H9 (cell line): ENCODE data around the gene PTGES2. TPM values are rescaled to one million over a fixed set of nuclear protein-coding genes. Genes with fewer than 3 reads are reported as not detected.

Source experiments
- DNase-seq: peaks from one replicate; pipeline ENCODE4 v3.0.0-alpha.2; 2017
- H2AFZ ChIP-seq: one replicate; pipeline ENCODE4 v1.6.1; 2013; ENCODE audit warnings: mild to moderate bottlenecking, low read length, control low read depth, moderate library complexity
- H2AK5ac ChIP-seq: 2 replicates; pipeline ENCODE4 v1.6.1; 2013; ENCODE audit warnings: low read length, control low read depth, mixed read lengths; ENCODE audit not compliant: insufficient read length
- H2BK120ac ChIP-seq: one replicate; pipeline ENCODE4 v1.6.1; 2013; ENCODE audit warnings: low read depth, mild to moderate bottlenecking, low read length, control low read depth, inconsistent platforms; ENCODE audit not compliant: poor library complexity, severe bottlenecking
- H2BK12ac ChIP-seq: 2 replicates; pipeline ENCODE4 v1.6.1; 2013; ENCODE audit warnings: low read length, control low read depth, mixed read lengths, low read depth; ENCODE audit not compliant: insufficient read length
- H2BK15ac ChIP-seq: 2 replicates; pipeline ENCODE4 v1.6.1; 2013; ENCODE audit warnings: low read depth, low read length, control low read depth
- H2BK20ac ChIP-seq: one replicate; pipeline ENCODE4 v1.6.1; 2013; ENCODE audit warnings: low read depth, mild to moderate bottlenecking, low read length, control low read depth, inconsistent platforms; ENCODE audit not compliant: poor library complexity, severe bottlenecking
- H2BK5ac ChIP-seq: 2 replicates; pipeline ENCODE4 v1.6.1; 2013; ENCODE audit warnings: low read length, control low read depth, mixed read lengths; ENCODE audit not compliant: insufficient read length
- H3K14ac ChIP-seq: 2 replicates; pipeline ENCODE4 v1.6.1; 2013; ENCODE audit warnings: low read length, control low read depth; ENCODE audit not compliant: insufficient read depth
- H3K18ac ChIP-seq: 2 replicates; pipeline ENCODE4 v1.6.1; 2013; ENCODE audit warnings: low read depth, mild to moderate bottlenecking, mixed read lengths, low read length, control low read depth; ENCODE audit not compliant: insufficient read length
- H3K23ac ChIP-seq: 2 replicates; pipeline ENCODE4 v1.6.1; 2013; ENCODE audit warnings: low read length, control low read depth, mixed read lengths, low read depth; ENCODE audit not compliant: insufficient read length
- H3K23me2 ChIP-seq: 2 replicates; pipeline ENCODE4 v1.6.1; 2013; ENCODE audit warnings: low read depth, mild to moderate bottlenecking, mixed read lengths, low read length, control low read depth; ENCODE audit not compliant: insufficient read length, poor library complexity, severe bottlenecking
- H3K27ac ChIP-seq: 2 replicates; pipeline ENCODE4 v1.5.1; 2013; ENCODE audit warnings: low read length, control low read depth, mixed read lengths, low read depth; ENCODE audit not compliant: insufficient read length
- H3K27me3 ChIP-seq: 2 replicates; pipeline ENCODE4 v1.6.1; 2013; ENCODE audit warnings: low read length, control low read depth, inconsistent platforms; ENCODE audit not compliant: insufficient read depth
- H3K4ac ChIP-seq: 2 replicates; pipeline ENCODE4 v1.6.1; 2013; ENCODE audit warnings: low read depth, mild to moderate bottlenecking, control low read depth, inconsistent platforms, low read length, moderate library complexity
- H3K4me1 ChIP-seq: 2 replicates; pipeline ENCODE4 v1.6.1; 2013; ENCODE audit warnings: low read length, control low read depth, inconsistent platforms; ENCODE audit not compliant: insufficient read depth
- H3K4me2 ChIP-seq: 2 replicates; pipeline ENCODE4 v1.6.1; 2013; ENCODE audit warnings: low read length, control low read depth, mixed read lengths; ENCODE audit not compliant: insufficient read length, insufficient read depth
- H3K56ac ChIP-seq: 2 replicates; pipeline ENCODE4 v1.6.1; 2013; ENCODE audit warnings: low read depth, mild to moderate bottlenecking, mixed read lengths, low read length, control low read depth; ENCODE audit not compliant: insufficient read length
- H3K79me1 ChIP-seq: 2 replicates; pipeline ENCODE4 v1.6.1; 2013; ENCODE audit warnings: low read depth, mild to moderate bottlenecking, moderate library complexity, low read length, control low read depth, inconsistent platforms; ENCODE audit not compliant: insufficient read depth, poor library complexity, severe bottlenecking
- H3K79me2 ChIP-seq: 2 replicates; pipeline ENCODE4 v1.6.1; 2013; ENCODE audit warnings: low read length, control low read depth, inconsistent platforms; ENCODE audit not compliant: insufficient read depth
- H3K9ac ChIP-seq: 2 replicates; pipeline ENCODE4 v1.6.1; 2013; ENCODE audit warnings: low read length, control low read depth, mixed read lengths; ENCODE audit not compliant: insufficient read length; ENCODE audit errors: extremely low read depth
- H3K9me3 ChIP-seq: one replicate; pipeline ENCODE4 v1.6.1; 2013; ENCODE audit warnings: low read depth, low read length, inconsistent platforms; ENCODE audit not compliant: control insufficient read depth
- H3T11ph ChIP-seq: one replicate; pipeline ENCODE4 v1.6.1; 2013; ENCODE audit warnings: mild to moderate bottlenecking, low read length, control low read depth, inconsistent platforms
- H4K20me1 ChIP-seq: one replicate; pipeline ENCODE4 v1.6.1; 2013; ENCODE audit not compliant: control insufficient read depth, insufficient read length, insufficient read depth
- H4K5ac ChIP-seq: 2 replicates; pipeline ENCODE4 v1.6.1; 2013; ENCODE audit warnings: low read depth, mild to moderate bottlenecking, mixed read lengths, low read length, control low read depth; ENCODE audit not compliant: insufficient read length
- H4K8ac ChIP-seq: replicated peaks from 2 replicates; pipeline ENCODE4 v1.6.1; 2013; ENCODE audit warnings: low read length, control low read depth, mixed read lengths, low read depth; ENCODE audit not compliant: insufficient read length
- H4K91ac ChIP-seq: 2 replicates; pipeline ENCODE4 v1.6.1; 2013; ENCODE audit warnings: low read depth, mild to moderate bottlenecking, moderate library complexity, mixed read lengths, low read length, control low read depth; ENCODE audit not compliant: insufficient read length
- H3K27ac Mint-ChIP-seq, 3 experiments: 2 replicates in 2 of 3; 3 replicates in 1 of 3; pipeline ENCODE4 v1.8.0; 2020 to 2021; ENCODE audit warnings: mixed read lengths in 3 of 3, mild to moderate bottlenecking in 1 of 3, moderate library complexity in 1 of 3
- H3K27me3 Mint-ChIP-seq: 2 replicates; pipeline ENCODE4 v1.8.0; 2021; ENCODE audit warnings: low read depth, mild to moderate bottlenecking, moderate library complexity, mixed read lengths
- H3K36me3 Mint-ChIP-seq, 3 experiments: 2 replicates in 2 of 3; 3 replicates in 1 of 3; pipeline ENCODE4 v1.8.0; 2020 to 2021; ENCODE audit warnings: low read depth in 3 of 3, mixed read lengths in 3 of 3; ENCODE audit not compliant: insufficient read depth in 1 of 3
- H3K4me1 Mint-ChIP-seq, 2 experiments: 2 replicates each; pipeline ENCODE4 v1.8.0; 2020; ENCODE audit warnings: mixed read lengths in 2 of 2
- H3K4me3 Mint-ChIP-seq, 2 experiments: 2 replicates in 1 of 2; 3 replicates in 1 of 2; pipeline ENCODE4 v1.8.0; 2020 to 2021; ENCODE audit warnings: mild to moderate bottlenecking in 2 of 2, mixed read lengths in 2 of 2, moderate library complexity in 1 of 2
- H3K9me3 Mint-ChIP-seq, 2 experiments: 2 replicates in 1 of 2; 3 replicates in 1 of 2; pipeline ENCODE4 v1.8.0; 2020; ENCODE audit warnings: mild to moderate bottlenecking in 2 of 2, mixed read lengths in 2 of 2, moderate library complexity in 1 of 2
- WGBS: extraction: QIAGEN DNeasy Blood & Tissue Kit; methylation state at CpG from one replicate; pipeline ENCODE4 v1.1.7; 2013; ENCODE audit warnings: missing lambda C conversion rate, low lambda C conversion rate, mixed read lengths; ENCODE audit not compliant: insufficient read length; ENCODE audit errors: extremely low coverage; 5-methylcytosine and 5-hydroxymethylcytosine counted together
- total RNA-seq: library from RNA; stranded (reverse); gene quantifications from 2 replicates; pipeline ENCODE4 v1.2.1, GENCODE V29; 2021
- TF ChIP-seq, protein P1 (sequence below): fragments of 200-600 bp; sonication (generic); conservative IDR thresholded peaks from 3 replicates; pipeline ENCODE4 v1.8.0; 2021; ENCODE audit warnings: antibody characterized with exemption, mild to moderate bottlenecking

PTGES2 gene
- total RNA-seq, 1 experiment from 2014 or later, result 63.9 TPM

DNA sequence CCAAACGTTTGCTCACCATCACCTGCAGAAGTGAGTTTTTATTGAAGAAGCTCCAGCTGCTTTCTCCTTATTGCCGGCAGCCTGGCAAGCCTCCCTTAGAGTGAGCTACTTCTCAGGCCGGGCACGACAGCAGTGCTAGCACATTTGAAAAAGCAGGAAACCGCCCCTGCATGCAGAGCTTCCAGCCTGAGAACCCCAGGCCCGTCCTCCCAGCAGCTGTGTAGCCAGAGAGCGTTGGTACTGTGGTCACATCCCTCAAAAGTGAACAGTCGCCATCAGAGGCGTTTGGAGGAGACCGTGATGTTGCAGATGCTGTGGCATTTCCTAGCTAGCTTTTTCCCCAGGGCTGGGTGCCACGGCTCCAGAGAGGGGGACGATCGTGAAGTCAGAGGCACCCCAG lies 36.0 kb downstream of the PTGES2 start:
- Histone ChIP-seq H2AFZ (no peak overlapping the region), H3K27ac (no peak overlapping the region), H4K20me1 (no peaks in the 10 kb centered on the region), H3K56ac (no peak overlapping the region), H2AK5ac (no peak overlapping the region), H3K79me1 (peaks cover 8% of the 10 kb centered on the region), H2BK120ac (no peak overlapping the region), H3K27me3 (no peaks in the 10 kb centered on the region), H3K18ac (no peak overlapping the region), H4K5ac (no peak overlapping the region), H3K14ac (no peak overlapping the region), H2BK15ac (no peak overlapping the region), H3K9ac (no peak overlapping the region), H3K9me3 (no peaks in the 10 kb centered on the region), H3K23me2 (no peaks in the 10 kb centered on the region), H3K4me2 (no peak overlapping the region), H4K8ac (no peak overlapping the region), H3T11ph (no peak overlapping the region), H3K4ac (no peak overlapping the region), H3K23ac (no peak overlapping the region), H2BK20ac (no peak overlapping the region), H3K79me2 (no peaks in the 10 kb centered on the region; the same call in 1 of the 2 replicates), H3K4me1 (no peaks in the 10 kb centered on the region), H2BK5ac (no peak overlapping the region), H2BK12ac (no peak overlapping the region), H4K91ac (no peak overlapping the region)
- no CpG with 5 or more reads among the region's 13 CpGs for WGBS
- H3K4me3 Mint-ChIP-seq, result no peak overlapping the region; a peak in 1 of 5 replicates
- DNase-seq, result no peak
- H3K4me1 Mint-ChIP-seq, result peaks cover 18 to 23% of the 10 kb centered on the region in 2 experiments
- TF ChIP-seq, protein P1, sequence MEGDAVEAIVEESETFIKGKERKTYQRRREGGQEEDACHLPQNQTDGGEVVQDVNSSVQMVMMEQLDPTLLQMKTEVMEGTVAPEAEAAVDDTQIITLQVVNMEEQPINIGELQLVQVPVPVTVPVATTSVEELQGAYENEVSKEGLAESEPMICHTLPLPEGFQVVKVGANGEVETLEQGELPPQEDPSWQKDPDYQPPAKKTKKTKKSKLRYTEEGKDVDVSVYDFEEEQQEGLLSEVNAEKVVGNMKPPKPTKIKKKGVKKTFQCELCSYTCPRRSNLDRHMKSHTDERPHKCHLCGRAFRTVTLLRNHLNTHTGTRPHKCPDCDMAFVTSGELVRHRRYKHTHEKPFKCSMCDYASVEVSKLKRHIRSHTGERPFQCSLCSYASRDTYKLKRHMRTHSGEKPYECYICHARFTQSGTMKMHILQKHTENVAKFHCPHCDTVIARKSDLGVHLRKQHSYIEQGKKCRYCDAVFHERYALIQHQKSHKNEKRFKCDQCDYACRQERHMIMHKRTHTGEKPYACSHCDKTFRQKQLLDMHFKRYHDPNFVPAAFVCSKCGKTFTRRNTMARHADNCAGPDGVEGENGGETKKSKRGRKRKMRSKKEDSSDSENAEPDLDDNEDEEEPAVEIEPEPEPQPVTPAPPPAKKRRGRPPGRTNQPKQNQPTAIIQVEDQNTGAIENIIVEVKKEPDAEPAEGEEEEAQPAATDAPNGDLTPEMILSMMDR, result no peak
- peak overlapping the region; percentile 27 to 75 (median 64); a peak in 4 of 7 replicates for H3K27ac Mint-ChIP-seq
- H3K27me3 Mint-ChIP-seq, result no peaks in the 10 kb centered on the region
- peaks cover 0 to 3% (median 0%) of the 10 kb centered on the region in 3 experiments; a peak in 2 of 7 replicates for H3K36me3 Mint-ChIP-seq
- no peaks in the 10 kb centered on the region for H3K9me3 Mint-ChIP-seq
